ENCODE data around the gene POU6F2. TPM values are rescaled to one million over a fixed set of nuclear protein-coding genes. Genes with fewer than 3 reads are reported as not detected.

POU6F2 gene
- total and polyA plus RNA-seq, 2 of the 4 experiments (the other 2 are of a cell fraction), result not detected

DNA sequence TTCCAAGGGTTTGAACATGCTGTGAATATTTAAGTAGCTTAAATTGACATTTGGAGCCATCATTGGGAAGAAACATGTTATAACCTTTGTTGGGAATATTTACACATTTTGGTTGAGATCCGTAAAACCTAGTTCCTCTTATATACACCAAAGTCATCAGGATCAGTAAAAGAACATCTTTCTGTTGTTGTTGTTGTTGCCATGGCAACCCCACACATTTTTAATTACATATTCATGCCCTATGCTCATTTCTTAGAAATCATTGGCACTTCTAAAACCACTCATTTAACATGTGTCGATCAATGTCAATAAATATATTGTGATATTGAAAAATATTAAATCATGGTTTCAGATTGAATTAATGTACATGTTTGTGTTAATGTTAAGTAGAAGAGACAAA lies 122.6 kb downstream of the POU6F2 start:
- Histone ChIP-seq H2BK20ac (ENCODE audit: low read depth, low read length) (no peak overlapping the region), H3K4me1 (ENCODE audit: control insufficient read depth, insufficient read depth, low read length) (no peaks in the 10 kb centered on the region), H3K18ac (ENCODE audit: low read depth, low read length) (no peak overlapping the region), H3K23ac (ENCODE audit: low read depth, low read length) (no peak overlapping the region), H4K8ac (ENCODE audit: low read depth in 2 of 2, low read length in 2 of 2) (no peak overlapping the region), H3K79me1 (ENCODE audit: low read depth in 1 of 2, low read length in 2 of 2) (no peaks in the 10 kb centered on the region), H4K20me1 (ENCODE audit: insufficient read depth, low read length) (no peaks in the 10 kb centered on the region), H3K9me3 (ENCODE audit: control insufficient read depth, insufficient read depth, low read length) (no peaks in the 10 kb centered on the region), H2AFZ (replicated peaks; ENCODE audit: low read length, poor library complexity) (no peak overlapping the region), H3K4me2 (ENCODE audit: low read depth, low read length) (no peak overlapping the region), H4K5ac (ENCODE audit: low read depth, low read length) (no peak overlapping the region), H3K27me3 (ENCODE audit: control insufficient read depth, insufficient read depth, low read length) (no peaks in the 10 kb centered on the region), H3K14ac (replicated peaks; ENCODE audit: low read depth, low read length) (no peak overlapping the region), H2BK5ac (ENCODE audit: low read depth, low read length, poor library complexity, severe bottlenecking) (no peak overlapping the region), H4K91ac (ENCODE audit: insufficient read depth, low read depth, low read length) (no peak overlapping the region), H3K9ac (ENCODE audit: low read depth, low read length) (no peak overlapping the region), H3K9me1 (ENCODE audit: insufficient read depth, low read length) (no peaks in the 10 kb centered on the region), H3K4ac (ENCODE audit: low read depth, low read length) (no peak overlapping the region), H3K56ac (ENCODE audit: extremely low read depth, insufficient read depth, low read length) (no peak overlapping the region), H3K27ac (ENCODE audit: insufficient read depth, low read length) (no peak overlapping the region), H3K36me3 (ENCODE audit: control insufficient read depth, insufficient read depth, low read length) (no peaks in the 10 kb centered on the region), H2BK120ac (ENCODE audit: low read depth, low read length) (no peak overlapping the region), H3K4me3 (ENCODE audit: insufficient read depth, low read depth, low read length) (no peak overlapping the region), H2AK5ac (ENCODE audit: low read depth, low read length) (no peak overlapping the region), H2BK15ac (ENCODE audit: low read depth, low read length) (no peak overlapping the region), H2AK9ac (replicated peaks; ENCODE audit: low read depth, low read length, poor library complexity) (no peak overlapping the region)
- in situ Hi-C loops (cut with MboI; ENCODE audit: low sequenced_read_pairs), result no loop called here
- WGBS, 2 experiments (ENCODE audit: extremely low coverage in 2 of 2, insufficient read length in 1 of 2), result no CpG with 5 or more reads among the region's 2 CpGs
- TF ChIP-seq CEBPB (IDR thresholded peaks at IDR 0.05; ENCODE audit: low read depth, low read length) (no peak), RAD21 (IDR thresholded peaks at IDR 0.05; ENCODE audit: low read length) (no peak), FOS (IDR thresholded peaks at IDR 0.05; ENCODE audit: low read depth, low read length) (no peak), MAZ (IDR thresholded peaks at IDR 0.05; ENCODE audit: borderline replicate concordance, low read depth, low read length) (no peak), CHD1 (IDR thresholded peaks at IDR 0.05; ENCODE audit: low read depth, low read length) (no peak), RFX5 (IDR thresholded peaks at IDR 0.05; ENCODE audit: low read depth, low read length) (no peak), SMC3 (IDR thresholded peaks at IDR 0.05; ENCODE audit: low read depth, low read length) (no peak)
- TF ChIP-seq, protein P1, sequence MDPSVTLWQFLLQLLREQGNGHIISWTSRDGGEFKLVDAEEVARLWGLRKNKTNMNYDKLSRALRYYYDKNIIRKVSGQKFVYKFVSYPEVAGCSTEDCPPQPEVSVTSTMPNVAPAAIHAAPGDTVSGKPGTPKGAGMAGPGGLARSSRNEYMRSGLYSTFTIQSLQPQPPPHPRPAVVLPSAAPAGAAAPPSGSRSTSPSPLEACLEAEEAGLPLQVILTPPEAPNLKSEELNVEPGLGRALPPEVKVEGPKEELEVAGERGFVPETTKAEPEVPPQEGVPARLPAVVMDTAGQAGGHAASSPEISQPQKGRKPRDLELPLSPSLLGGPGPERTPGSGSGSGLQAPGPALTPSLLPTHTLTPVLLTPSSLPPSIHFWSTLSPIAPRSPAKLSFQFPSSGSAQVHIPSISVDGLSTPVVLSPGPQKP (IDR thresholded peaks at IDR 0.05; ENCODE audit: borderline replicate concordance, low read depth, low read length), result no peak
- TF ChIP-seq, protein P2, sequence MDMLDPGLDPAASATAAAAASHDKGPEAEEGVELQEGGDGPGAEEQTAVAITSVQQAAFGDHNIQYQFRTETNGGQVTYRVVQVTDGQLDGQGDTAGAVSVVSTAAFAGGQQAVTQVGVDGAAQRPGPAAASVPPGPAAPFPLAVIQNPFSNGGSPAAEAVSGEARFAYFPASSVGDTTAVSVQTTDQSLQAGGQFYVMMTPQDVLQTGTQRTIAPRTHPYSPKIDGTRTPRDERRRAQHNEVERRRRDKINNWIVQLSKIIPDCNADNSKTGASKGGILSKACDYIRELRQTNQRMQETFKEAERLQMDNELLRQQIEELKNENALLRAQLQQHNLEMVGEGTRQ (IDR thresholded peaks at IDR 0.05; ENCODE audit: low read depth, low read length), result no peak
- no peak for DNase-seq
- CTCF ChIA-PET, result interaction anchor here (0.6 kb wide), 1 partner anchor 13 kb away, joined by 5 read pairs; no protein-coding TSS in a partner anchor
- dilution Hi-C loops (cut with HindIII; ENCODE audit: low sequenced_read_pairs, unreplicated experiment), result no loop called here
- intact Hi-C loops (cut with micrococcal nuclease), result no loop called here
- ATAC-seq (ENCODE audit: low read depth), result no peak
- POLR2A ChIA-PET (ENCODE audit: unreplicated experiment), result no interaction called here
- BruUV-seq (replicated peaks), result no TSS peak

Data from IMR-90 (cell line).